ENCODE measurements around the gene AMOT.

DNA sequence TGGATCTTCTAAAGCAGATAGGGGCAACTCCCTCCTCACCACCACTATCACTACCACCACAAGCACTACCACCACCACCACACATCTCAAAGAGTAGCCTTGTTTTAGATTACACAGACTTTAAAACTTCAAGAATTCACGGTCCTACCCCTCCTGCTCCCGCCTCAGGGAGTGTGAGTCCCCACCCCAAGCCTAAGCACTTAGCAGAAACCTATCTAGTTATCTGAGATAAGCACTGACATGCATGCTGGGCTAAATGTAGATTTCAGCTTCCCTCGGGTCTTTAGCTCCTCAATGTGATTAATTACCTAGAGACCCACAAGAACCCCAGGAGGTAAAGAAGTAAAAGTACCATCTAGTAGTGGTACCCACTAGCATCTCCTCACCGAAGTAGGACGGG is 775 bp downstream of the AMOT start:
- TF ChIP-seq, protein P1, sequence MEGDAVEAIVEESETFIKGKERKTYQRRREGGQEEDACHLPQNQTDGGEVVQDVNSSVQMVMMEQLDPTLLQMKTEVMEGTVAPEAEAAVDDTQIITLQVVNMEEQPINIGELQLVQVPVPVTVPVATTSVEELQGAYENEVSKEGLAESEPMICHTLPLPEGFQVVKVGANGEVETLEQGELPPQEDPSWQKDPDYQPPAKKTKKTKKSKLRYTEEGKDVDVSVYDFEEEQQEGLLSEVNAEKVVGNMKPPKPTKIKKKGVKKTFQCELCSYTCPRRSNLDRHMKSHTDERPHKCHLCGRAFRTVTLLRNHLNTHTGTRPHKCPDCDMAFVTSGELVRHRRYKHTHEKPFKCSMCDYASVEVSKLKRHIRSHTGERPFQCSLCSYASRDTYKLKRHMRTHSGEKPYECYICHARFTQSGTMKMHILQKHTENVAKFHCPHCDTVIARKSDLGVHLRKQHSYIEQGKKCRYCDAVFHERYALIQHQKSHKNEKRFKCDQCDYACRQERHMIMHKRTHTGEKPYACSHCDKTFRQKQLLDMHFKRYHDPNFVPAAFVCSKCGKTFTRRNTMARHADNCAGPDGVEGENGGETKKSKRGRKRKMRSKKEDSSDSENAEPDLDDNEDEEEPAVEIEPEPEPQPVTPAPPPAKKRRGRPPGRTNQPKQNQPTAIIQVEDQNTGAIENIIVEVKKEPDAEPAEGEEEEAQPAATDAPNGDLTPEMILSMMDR (IDR thresholded peaks at IDR 0.05), result no peak
- no peak for TF ChIP-seq POLR2A (IDR thresholded peaks at IDR 0.05)
